CD4-positive, alpha-beta T cell (primary cell): Measurements from ENCODE around the gene TFAM. TPM values are rescaled to one million over a fixed set of nuclear protein-coding genes. Genes with fewer than 3 reads are reported as not detected.

Source experiments
- ATAC-seq: fragments of 200-7000 bp; cut with Tn5 transposase; one replicate; pipeline ENCODE4 v1.10.0; 2022; ENCODE audit warnings: mild to moderate bottlenecking; ENCODE audit not compliant: poor library complexity
- CTCF ChIA-PET: fragments of 350-600 bp; sonication (Branson Sonifier 250); formaldehyde crosslinking; loops from one replicate; lab custom pipeline; 2021; ENCODE audit warnings: antibody characterized with exemption, inconsistent platforms; lab: Charles Lee
- POLR2A ChIA-PET: fragments of 350-600 bp; sonication (Branson Sonifier 250); formaldehyde crosslinking; loops from one replicate; lab custom pipeline; 2021; ENCODE audit warnings: antibody characterized with exemption, inconsistent platforms; lab: Charles Lee
- DNase-seq, 14 experiments: peaks; one replicate each; pipeline ENCODE4 v3.0.0-alpha.2; 2013 to 2020; ENCODE audit warnings: mixed read lengths in 2 of 14
- H3K27ac ChIP-seq, 2 donors: one replicate each; pipeline versions ENCODE4 v1.5.1 to v1.7.0; 2013; ENCODE audit warnings: low read length in 2 of 2, low read depth in 1 of 2, mild to moderate bottlenecking in 1 of 2
- H3K27me3 ChIP-seq, 2 experiments: 1 replicate in 1 of 2; 2 replicates in 1 of 2; pipeline versions ENCODE4 v1.6.1 to v1.7.0; 2013; ENCODE audit warnings: low read length in 2 of 2, control low read depth in 1 of 2, mild to moderate bottlenecking in 1 of 2, moderate library complexity in 1 of 2; ENCODE audit not compliant: insufficient read depth in 2 of 2, control insufficient read depth in 1 of 2
- H3K36me3 ChIP-seq: one replicate; pipeline ENCODE4 v1.6.1; 2013; ENCODE audit warnings: low read length, control low read depth; ENCODE audit not compliant: insufficient read depth
- H3K4me1 ChIP-seq: one replicate; pipeline ENCODE4 v1.6.1; 2013; ENCODE audit warnings: low read length, control low read depth; ENCODE audit not compliant: insufficient read depth
- H3K4me3 ChIP-seq: one replicate; pipeline ENCODE4 v1.5.1; 2013; ENCODE audit warnings: mild to moderate bottlenecking, low read length, moderate library complexity
- H3K9me3 ChIP-seq, 2 experiments: 1 replicate in 1 of 2; 2 replicates in 1 of 2; pipeline versions ENCODE4 v1.6.1 to v1.7.0; 2013; ENCODE audit warnings: low read length in 2 of 2, mild to moderate bottlenecking in 2 of 2, control low read depth in 1 of 2, moderate library complexity in 1 of 2; ENCODE audit not compliant: control insufficient read depth in 1 of 2, insufficient read depth in 1 of 2
- H3K27ac Mint-ChIP-seq: one replicate; pipeline ENCODE4 v1.8.0; 2020; ENCODE audit warnings: mixed read lengths
- H3K27me3 Mint-ChIP-seq: one replicate; pipeline ENCODE4 v1.8.0; 2021; ENCODE audit warnings: mixed read lengths
- H3K36me3 Mint-ChIP-seq: one replicate; pipeline ENCODE4 v1.8.0; 2021; ENCODE audit warnings: low read depth, mixed read lengths
- H3K4me1 Mint-ChIP-seq: one replicate; pipeline ENCODE4 v1.8.0; 2021; ENCODE audit warnings: low read depth, mixed read lengths
- H3K4me3 Mint-ChIP-seq: one replicate; pipeline ENCODE4 v1.8.0; 2020; ENCODE audit warnings: mild to moderate bottlenecking, mixed read lengths
- H3K9me3 Mint-ChIP-seq: one replicate; pipeline ENCODE4 v1.8.0; 2020; ENCODE audit warnings: mixed read lengths
- intact Hi-C, 2 experiments: fragments of 100-400 bp; cut with DNase I in 1 of 2; cut with micrococcal nuclease in 1 of 2; formaldehyde crosslinking; loops; one replicate each; pipeline versions ENCODE4 v1.15.1 to v1.9.0; 2023 to 2025; cut with DNase I, micrococcal nuclease
- total RNA-seq, 174 experiments: library from RNA in 2 of 174; stranded (reverse) in 2 of 174; gene quantifications; one replicate each; pipeline ENCODE4 v1.2.3 and lab custom pipeline; 2021 to 2026
- TF ChIP-seq, protein P1 (sequence below): fragments of 200-600 bp; IDR thresholded peaks from one replicate; pipeline ENCODE4 v1.8.0; 2022; ENCODE audit warnings: antibody characterized with exemption, mild to moderate bottlenecking

TFAM gene
- total RNA-seq, 2 experiments from 2014 or later: 43.7 to 50.5 TPM

DNA sequence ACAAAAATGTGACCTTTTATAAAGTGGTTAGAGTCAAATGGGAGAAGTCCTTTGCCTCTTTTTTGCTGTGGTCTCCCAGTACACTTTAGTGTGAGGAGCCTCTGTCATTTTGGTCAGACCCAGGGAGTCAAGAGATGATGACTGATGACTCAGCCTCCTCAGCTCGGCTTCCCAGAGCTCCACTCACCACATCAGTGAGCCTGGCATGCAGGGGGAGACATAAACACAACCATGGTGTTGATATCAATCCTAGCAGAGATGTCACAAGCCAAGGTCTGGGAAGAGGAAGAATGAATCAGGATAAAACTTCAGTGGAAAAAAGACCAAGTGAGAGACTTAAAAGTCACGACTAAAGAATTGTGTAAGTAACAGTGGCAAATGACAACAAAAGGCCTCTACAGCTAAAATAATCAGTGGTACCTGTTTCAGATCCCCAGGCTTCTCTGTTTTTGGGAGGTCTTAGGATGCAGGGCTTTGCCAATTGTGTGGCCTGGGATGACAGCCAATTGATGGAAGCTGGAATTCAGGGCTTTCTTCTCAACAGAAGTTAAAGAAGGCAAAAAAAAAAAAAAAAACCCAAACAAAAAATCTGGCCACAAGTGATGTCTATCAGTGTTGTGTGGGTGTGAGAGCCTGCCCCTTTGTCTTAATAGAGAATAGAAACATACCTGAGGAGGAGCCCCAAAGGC is 50.2 kb downstream of the TFAM start:
- CTCF ChIA-PET: interaction anchor here (1.3 kb wide), 1 partner anchor 136 kb away, joined by 3 read pairs; no protein-coding TSS in a partner anchor
- Mint-ChIP-seq H3K4me3 (no peak overlapping the region), H3K9me3 (peaks cover 3% of the 10 kb centered on the region), H3K4me1 (peaks cover 21% of the 10 kb centered on the region), H3K27ac (no peak overlapping the region), H3K27me3 (peaks cover 6% of the 10 kb centered on the region), H3K36me3 (no peaks in the 10 kb centered on the region)
- Histone ChIP-seq H3K9me3 (no peaks in the 10 kb centered on the region), H3K27ac (no peak overlapping the region), H3K4me3 (no peak overlapping the region), H3K27me3 (peaks cover 0 to 3% of the 10 kb centered on the region in 2 experiments), H3K4me1 (peaks cover 5% of the 10 kb centered on the region), H3K36me3 (no peaks in the 10 kb centered on the region)
- no peak for ATAC-seq
- POLR2A ChIA-PET: interaction anchor here (0.6 kb wide), 1 partner anchor 70 kb away, joined by 4 read pairs; no protein-coding TSS in a partner anchor
- peak in 3 of 14 experiments; percentile 2 to 15 (median 11) for DNase-seq
- intact Hi-C loops: no loop called here
- TF ChIP-seq, protein P1, sequence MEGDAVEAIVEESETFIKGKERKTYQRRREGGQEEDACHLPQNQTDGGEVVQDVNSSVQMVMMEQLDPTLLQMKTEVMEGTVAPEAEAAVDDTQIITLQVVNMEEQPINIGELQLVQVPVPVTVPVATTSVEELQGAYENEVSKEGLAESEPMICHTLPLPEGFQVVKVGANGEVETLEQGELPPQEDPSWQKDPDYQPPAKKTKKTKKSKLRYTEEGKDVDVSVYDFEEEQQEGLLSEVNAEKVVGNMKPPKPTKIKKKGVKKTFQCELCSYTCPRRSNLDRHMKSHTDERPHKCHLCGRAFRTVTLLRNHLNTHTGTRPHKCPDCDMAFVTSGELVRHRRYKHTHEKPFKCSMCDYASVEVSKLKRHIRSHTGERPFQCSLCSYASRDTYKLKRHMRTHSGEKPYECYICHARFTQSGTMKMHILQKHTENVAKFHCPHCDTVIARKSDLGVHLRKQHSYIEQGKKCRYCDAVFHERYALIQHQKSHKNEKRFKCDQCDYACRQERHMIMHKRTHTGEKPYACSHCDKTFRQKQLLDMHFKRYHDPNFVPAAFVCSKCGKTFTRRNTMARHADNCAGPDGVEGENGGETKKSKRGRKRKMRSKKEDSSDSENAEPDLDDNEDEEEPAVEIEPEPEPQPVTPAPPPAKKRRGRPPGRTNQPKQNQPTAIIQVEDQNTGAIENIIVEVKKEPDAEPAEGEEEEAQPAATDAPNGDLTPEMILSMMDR: no peak

DNA sequence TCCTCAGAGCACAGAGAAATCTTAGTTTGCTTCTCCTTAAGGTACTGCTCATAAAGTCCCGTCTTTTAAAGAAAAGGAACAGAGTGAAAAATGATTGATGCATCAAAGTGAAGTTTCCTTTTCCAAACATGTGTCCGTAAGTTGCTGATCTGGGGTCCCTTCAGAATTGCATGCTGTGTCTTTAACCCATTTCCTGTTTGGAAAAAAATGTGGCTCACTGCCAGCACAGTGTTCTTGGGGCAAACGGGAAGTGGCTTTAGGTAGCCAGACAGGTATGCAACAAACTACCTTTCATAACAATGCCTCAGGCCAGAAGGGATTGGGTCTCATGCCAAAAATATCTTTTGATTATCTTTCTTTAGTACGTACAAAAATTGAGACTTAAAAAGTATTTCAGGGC is 50.9 kb downstream of the TFAM start:
- DNase-seq: peak in 4 of 14 experiments; percentile 1 to 20 (median 14)
- H3K4me3 ChIP-seq: no peak overlapping the region
- peaks cover 6% of the 10 kb centered on the region for H3K27me3 Mint-ChIP-seq
- peaks cover 3% of the 10 kb centered on the region for H3K9me3 Mint-ChIP-seq
- intact Hi-C loops: no loop called here
- no peaks in the 10 kb centered on the region for H3K36me3 Mint-ChIP-seq
- no peak for ATAC-seq
- H3K4me1 Mint-ChIP-seq: peaks cover 21% of the 10 kb centered on the region
- TF ChIP-seq, protein P1: no peak
- H3K27me3 ChIP-seq: peaks cover 0 to 3% of the 10 kb centered on the region in 2 experiments
- no peak overlapping the region for H3K27ac ChIP-seq
- H3K4me3 Mint-ChIP-seq: no peak overlapping the region
- no peaks in the 10 kb centered on the region for H3K36me3 ChIP-seq
- H3K27ac Mint-ChIP-seq: no peak overlapping the region
- H3K9me3 ChIP-seq: no peaks in the 10 kb centered on the region
- ChIA-PET CTCF (no interaction called here), POLR2A (no interaction called here)
- peaks cover 5% of the 10 kb centered on the region for H3K4me1 ChIP-seq

DNA sequence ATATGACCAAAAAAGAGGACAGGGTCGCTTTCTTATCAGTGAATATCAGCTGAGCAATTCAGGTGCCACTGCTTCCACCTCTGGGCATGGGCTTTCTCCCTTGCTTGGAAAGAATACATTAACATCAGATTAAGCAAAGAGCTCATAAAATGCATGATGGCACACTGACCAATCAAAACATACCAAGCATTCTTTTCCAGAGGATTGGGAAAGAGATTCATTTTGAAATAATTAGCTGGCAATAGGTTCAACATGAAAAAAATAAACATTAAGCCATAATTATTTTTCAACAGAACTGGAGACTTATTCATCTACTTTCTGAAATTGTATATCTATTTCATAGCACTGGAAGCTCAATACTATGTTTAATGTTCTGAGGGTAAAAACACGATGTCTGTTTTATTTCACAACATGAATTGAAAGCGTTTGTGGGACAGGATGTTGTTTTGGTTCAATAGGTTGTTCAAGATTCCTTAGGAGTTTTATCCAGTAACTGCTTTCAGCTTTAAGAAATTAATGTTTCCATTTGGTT is 53.2 kb downstream of the TFAM start:
- H3K27me3 Mint-ChIP-seq: no peaks in the 10 kb centered on the region
- H3K36me3 Mint-ChIP-seq: no peaks in the 10 kb centered on the region
- H3K27ac Mint-ChIP-seq: no peak overlapping the region
- Histone ChIP-seq H3K27me3 (peaks cover 0 to 3% of the 10 kb centered on the region in 2 experiments), H3K9me3 (no peaks in the 10 kb centered on the region), H3K4me1 (peaks cover 5% of the 10 kb centered on the region), H3K27ac (no peak overlapping the region), H3K36me3 (no peaks in the 10 kb centered on the region), H3K4me3 (no peak overlapping the region)
- ChIA-PET POLR2A (no interaction called here), CTCF (no interaction called here)
- intact Hi-C loops: no loop called here
- no peak overlapping the region for H3K4me3 Mint-ChIP-seq
- TF ChIP-seq, protein P1: no peak
- peaks cover 3% of the 10 kb centered on the region for H3K9me3 Mint-ChIP-seq
- ATAC-seq: no peak
- peaks cover 21% of the 10 kb centered on the region for H3K4me1 Mint-ChIP-seq
- DNase-seq: no peak
